GM19468 (cell line): ENCODE results near the gene TRIM38.
"Not testable (repeated sequence)": the region's sequence is repeated elsewhere in the genome, so short reads cannot be mapped to it uniquely, and the experiment has no call there.

Experiments
- ATAC-seq: cut with Tn5 transposase; IDR thresholded peaks from one replicate; pipeline ENCODE4 v1.9.1; 2021; ENCODE audit warnings: mild to moderate bottlenecking, moderate library complexity, moderate number of reproducible peaks; ENCODE audit not compliant: unreplicated experiment; ENCODE audit errors: extremely low read depth

The TRIM38 gene

DNA sequence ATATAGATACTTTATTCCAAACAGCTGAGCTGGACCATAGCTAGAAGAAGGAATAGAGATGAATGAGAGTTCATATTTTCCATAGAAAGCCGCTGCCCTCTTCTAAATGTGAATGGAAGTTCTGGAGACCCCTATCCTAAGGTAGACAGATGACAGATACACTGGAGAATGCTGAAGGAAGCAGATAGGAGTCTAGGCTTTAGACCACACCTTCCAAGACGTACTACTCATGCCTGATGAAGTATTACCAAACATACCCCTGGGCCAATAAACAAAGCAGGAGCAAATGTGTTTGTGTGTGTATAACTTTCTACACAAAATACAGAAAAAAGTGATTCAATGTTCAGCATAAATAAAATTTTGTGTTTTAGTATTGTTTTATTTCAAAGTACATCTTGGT is 23.0 kb upstream of the TRIM38 start:
- no peak for ATAC-seq

DNA sequence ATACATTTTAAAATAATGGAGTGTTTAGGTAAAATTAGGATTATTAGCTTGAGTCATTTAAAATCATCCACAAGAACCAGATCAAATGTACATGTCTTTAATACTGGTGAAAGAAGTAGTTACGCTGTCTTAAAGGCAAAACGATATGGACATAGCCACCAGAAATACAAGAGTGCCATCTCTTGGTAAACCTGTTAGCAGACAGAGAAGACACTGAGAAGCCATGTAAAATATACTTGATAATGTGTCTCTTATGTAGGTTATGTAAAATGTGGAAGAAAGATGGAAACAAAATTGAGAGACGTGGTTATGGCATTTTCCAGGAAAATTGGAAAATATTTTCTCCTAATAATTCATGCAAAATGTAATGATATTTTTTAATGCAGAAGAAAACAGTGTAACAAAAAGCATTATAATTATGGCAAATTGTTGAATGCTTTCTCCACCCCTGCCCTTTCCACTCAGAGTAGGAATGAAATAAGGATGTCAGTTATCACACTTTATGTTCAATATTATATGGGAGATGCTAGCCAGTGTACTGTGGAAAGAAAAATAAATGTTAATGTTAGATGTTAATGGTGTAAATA is 19.9 kb upstream of the TRIM38 start:
- ATAC-seq = no peak

DNA sequence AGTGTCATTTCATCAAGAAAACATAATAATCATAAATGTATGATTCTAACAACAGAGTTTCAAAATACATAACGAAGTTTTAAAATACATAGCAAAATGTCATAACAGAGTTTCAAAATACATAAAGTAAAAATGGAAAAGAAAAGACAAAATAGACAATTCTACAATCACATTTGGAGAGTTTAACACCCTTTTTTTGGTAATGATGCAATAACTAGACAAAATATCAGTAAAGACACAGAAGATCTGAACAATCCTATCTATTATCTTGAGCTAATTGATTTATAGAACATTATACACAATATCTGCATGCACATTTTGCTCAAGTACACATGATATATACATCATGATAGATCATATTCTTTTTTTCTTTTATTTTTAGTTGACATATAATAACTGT is 18.7 kb upstream of the TRIM38 start:
- no peak for ATAC-seq

DNA sequence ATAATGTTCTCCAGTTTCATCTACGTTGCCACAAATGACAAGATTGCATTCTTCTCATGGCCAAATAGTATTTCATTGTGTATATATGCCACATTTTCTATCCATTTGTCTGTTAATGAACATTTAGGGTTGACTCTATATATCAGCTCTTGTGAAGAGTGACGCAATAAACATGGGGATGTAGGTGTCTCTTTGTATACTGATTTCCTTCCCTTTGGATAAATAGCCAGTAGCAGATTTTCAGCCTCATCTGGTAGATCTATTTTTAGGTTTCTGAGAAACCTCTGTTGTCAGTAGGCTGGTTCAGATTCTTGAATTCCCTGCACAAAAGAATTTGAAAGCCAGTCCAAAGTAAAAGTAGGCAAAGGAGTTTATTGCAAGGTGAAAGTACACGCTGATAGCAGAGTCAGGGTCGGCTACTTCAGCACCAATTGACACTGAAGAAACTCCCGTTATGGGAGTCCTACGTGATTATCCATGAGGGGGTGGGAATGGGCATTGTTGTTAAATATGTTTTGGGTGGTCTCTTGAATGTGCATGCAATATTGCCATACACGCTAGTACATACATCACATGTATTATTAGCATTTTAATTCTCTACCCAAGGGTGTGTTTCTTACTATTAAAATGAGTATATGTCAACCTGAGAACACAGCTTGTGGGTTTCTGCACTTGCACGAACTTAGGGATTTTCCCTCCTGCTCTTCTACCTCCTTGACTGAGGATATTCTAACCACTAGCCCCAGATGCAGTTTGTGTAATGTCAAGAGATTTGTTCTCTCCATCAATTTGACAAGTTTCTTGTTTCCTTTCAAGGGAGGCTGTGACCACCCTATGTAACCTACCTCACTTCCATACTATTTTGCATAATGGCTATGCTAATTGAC is 17.7 kb upstream of the TRIM38 start:
- ATAC-seq = peak; percentile 58

DNA sequence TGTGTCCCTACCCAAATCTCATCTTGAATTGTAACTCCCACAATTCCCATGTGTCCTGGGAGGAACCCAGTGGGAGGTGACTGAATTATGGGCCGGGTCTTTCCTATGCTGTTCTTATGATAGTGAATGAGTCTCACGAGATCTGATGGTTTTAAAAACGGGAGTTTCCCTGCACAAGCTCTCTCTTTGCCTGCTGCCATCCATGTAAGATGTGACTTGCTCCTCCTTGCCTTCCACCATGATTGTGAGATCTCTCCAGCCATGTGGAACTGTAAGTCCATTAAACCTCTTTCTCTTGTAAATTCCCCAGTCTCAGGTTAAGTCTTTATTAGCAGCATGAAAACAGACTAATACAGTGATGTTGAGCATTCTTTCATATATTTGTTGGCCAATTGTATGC is 16.9 kb upstream of the TRIM38 start:
- not testable (repeated sequence) for ATAC-seq

DNA sequence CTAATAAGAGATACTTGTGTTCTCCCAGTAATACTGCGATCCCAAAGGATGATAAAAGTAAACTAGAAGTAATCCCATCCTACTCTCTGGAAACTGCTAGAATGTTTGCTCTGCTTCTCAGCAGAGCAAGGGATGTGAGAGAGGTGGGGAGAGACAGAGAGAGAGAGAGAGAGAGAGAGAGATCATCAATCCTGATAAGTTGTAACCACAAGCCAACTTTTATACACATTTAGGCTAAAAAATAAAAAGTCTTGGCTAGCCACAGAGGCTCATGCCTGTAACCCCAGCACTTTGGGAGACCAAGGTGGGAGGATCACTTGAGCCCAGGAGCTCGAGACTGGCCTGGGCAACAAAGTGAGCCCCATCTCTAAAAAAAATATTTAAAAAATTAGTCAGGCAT is 16.0 kb upstream of the TRIM38 start:
- ATAC-seq = no peak

DNA sequence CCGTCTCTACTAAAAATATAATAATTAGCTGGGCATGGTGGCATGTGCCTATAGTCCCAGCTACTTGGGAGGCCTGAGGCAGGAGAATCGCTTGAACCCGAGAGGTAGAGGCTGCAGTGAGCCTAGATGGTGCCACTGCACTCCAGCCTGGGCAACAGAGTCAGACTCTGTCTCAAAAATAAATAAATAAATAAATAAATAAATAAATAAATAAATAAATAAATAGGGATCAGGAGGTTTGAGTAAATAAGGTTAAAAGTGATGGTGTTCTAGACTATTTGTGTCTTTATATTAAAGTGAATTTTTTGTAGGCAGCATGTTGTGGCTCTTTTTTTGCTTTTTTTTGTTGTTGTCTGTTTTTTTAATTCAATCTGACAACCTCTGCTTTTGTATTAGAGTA is 15.1 kb upstream of the TRIM38 start:
- ATAC-seq = not testable (repeated sequence)

DNA sequence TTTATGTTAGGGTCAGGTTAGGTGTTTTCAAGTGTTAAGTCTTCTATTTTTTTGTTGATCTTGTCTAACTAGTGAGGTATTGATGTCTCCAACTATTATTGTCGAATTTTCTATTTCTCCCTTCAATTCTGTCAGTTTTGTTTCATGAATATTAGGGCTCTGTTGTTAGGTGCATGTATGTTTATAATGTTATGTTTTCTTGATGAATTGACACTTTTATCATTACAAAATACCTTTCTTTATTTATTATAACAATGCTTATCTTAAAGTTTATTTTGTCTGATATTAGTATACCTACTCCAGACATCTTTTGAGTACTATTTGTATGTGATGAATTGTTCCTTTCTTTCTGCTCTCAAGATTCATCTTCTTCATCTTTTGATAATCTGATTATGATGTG is 12.9 kb upstream of the TRIM38 start:
- ATAC-seq = no peak

DNA sequence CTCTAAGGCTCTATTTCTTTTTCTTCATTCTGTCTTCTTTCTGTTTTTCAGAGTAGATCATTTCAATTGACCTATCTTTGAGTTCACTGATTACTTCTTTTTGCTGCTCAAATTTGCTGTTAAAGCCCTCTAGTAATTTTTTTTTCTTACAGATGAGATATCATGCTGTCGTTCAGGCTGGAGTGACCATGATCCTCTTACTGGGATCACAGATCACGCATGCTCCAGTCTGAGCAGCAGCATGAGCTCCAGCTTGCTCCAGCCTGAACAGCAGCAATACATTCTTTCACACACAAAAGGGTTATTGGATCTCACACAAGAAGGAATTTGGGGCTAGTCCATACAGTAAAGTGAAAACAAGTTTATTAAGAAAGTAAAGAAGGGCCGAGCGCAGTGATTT is 12.3 kb upstream of the TRIM38 start:
- no peak for ATAC-seq

DNA sequence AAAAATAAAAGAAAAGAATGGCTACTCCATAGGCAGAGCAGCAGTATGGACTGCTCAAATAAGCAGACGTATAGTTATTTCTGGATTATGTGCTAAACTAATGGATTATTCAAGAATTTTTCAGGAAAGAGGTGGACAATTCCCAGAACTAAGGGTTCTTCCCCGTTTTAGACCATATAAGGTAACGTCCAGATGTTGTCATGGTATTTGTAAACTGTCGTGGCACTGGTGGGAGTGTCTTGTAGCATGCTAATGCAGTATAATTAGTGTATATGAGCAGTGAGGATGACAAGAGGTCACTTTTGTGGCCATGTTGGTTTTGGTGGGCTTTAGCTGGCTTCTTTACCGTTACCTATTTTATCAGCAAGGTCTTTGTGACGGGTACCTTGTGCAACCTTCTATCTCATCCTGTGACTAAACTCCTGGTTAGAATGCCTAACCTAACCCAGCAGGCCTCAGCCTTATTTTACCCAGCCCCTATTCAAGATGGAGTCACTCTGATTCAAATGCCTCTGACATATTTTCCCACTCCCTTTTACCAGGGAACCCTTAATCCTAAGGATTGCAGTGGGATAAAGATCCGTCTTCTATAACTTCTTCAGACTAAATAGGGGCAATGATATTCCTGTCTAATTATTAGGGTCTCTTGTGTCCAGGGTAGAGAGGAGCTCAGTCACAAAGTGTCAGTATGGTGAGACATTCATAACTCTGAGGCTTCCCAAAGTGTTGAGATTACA is 11.1 kb upstream of the TRIM38 start:
- no peak for ATAC-seq

DNA sequence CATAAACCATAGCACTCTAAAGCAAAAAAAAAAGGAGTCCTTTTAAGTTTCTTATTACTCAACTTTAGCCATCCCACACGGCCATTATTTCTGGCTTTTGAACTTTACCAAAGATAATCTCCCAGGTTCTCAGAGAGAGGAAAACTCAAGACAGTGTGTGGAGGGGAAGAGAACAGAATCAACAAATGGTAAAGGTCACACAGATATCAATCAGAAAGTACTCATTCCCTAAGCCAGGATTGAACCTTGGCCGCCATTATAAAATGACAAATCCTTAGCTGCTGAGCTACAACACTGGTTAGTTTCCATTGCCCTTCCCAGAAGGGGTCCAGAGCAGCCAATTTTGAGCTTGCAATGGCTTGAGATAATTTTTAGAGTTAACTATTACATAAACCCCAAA is 10.1 kb upstream of the TRIM38 start:
- ATAC-seq = no peak

DNA sequence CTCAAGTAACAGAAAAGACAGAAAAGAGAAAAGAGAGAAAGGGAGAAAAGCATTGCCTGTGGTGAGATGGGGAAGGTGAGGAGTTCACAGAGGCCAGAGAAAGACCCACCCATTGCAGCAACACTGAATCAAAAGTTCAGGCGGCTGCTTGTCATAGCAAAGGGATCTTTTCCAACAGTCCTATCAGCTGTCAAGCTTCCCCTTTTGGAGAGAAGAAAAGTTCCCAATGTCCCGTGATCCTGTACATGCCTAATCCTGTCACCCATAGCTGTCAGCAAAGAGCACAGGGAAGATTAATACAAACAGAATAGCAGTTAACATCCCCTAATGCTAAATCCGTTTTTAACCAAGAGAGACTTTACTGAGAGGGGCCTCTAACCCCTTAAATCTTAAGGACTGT is 8.9 kb upstream of the TRIM38 start:
- no peak for ATAC-seq

DNA sequence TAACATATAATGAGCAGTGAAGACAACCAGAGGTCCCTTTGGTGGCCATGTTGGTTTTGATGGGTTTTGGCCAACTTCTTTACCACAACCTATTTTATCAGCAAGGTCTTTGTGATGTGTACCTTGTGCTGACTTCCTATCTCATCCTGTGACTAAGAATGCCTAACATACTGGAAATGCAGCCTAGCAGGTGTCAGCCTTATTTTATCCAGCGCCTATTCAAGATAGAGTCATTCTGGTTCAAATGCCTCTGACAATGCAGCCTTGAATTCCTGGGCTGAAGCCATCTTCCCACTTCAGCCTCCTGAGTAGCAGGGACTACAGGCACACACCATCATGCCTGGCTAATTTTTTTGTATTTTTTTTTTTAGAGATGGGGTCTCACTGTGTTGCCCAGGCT is 7.8 kb upstream of the TRIM38 start:
- ATAC-seq = no peak

DNA sequence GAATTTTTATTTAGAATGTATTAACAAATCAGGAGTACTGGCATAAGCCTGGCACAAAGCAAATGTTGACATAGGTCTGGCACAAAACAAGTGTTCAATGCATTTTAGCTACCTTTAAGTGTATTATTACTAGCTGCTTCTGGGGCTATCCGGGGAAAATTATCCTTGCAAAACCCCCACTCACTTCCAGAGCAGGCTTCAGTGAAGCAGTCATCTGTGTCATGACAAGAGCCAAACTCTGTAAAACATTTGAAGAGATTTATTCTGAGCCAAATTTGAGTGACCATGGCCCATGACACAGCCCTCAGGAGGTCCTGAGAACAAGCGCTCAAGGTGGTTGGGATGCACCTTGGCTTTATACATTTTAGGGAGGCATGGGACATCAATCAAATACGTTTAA is 6.4 kb upstream of the TRIM38 start:
- ATAC-seq = no peak

DNA sequence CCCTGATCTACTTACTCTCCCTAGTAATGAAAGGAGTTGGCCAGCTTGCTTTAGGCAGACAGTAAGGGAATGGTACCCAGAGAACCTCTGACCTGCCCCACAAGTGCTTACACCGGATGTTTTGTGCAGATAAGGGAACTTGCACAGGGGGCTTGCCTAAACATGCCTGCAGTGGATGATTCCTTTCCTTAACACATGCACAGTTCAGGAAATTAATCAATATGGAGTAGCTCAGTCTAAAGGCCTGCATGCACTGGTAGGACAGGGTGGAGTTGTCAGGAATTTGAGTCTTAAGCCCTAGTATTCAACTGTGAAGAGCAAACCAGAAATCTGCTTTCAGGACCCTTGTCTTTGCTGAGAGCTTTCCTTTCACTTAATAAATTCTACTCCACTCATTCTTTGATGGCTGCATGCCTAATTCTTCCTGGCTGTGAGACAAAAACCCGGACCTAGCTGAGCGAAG is 3.9 kb upstream of the TRIM38 start:
- ATAC-seq = no peak

DNA sequence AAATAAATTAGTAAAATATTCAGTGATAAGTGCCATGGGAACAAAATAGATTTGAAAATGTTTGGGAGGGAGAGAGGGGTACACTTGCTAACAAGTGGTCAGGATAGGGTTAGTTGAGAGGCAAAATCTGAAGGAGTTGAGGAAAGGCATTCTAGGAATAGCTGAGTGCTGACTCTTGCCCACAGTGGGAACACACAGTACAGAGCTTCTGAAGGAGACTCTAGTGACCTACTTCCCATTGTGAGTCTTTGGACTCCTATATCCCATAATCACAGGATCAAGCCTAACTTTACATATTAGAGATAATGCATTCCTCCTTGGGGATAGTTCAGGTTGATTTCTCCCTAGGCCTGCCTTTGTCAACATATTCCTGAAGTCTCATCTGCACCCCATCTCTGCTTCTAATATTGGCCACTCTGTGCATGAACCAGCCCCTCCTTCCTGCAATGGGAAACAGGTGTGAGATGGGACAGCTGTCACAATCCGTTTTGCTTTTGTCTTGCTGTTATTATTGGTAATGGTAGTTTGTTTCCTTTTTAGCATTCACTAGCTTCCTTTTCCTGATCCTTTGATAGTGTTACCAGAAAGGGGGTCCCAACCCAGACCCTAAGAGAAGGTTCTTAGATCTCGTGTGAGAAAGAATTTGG is 2.6 kb upstream of the TRIM38 start:
- ATAC-seq = no peak

DNA sequence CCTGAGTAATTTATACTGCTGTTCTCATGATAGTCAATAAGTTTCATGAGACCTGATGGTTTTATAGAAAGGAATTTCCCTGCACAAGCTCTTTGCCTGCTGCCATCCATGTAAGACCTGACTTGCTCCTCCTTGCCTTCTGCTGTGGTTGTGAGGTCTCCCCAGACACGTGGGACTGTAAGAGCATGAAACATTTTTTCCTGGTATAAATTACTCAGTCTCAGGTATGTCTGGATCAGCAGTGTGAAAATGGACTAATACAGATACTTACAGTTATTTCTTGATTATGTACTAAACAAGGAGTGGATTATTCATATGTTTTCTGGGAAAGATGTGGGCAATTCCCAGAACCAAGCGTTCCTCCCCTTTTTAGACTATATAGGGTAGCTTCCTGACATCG is 1.9 kb upstream of the TRIM38 start:
- ATAC-seq = no peak

DNA sequence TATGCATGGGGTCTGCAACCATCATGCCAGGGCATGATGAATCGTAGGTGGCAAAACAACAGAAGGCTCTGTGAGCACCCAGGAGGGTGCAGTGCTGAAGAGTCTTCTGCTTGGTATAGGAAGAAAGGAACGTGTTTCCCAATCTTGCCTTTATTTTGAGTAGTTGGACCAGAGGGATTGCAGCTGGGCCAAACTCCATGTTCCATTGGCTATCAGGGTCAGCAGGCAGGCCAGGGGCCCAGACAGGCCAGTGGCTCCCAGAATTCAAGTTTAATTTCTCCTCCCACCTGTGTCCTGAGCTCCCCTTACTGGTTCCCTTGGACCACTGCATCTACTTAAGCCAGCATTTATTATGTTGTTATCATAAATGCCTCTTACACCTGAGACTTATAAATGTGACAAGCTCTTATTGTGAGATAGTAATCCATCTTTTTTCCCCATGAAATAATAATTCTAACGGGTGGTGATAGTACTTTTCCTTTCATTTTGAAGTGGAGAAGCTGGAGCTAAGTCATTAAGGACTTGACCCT is 918 bp upstream of the TRIM38 start:
- ATAC-seq = no peak

DNA sequence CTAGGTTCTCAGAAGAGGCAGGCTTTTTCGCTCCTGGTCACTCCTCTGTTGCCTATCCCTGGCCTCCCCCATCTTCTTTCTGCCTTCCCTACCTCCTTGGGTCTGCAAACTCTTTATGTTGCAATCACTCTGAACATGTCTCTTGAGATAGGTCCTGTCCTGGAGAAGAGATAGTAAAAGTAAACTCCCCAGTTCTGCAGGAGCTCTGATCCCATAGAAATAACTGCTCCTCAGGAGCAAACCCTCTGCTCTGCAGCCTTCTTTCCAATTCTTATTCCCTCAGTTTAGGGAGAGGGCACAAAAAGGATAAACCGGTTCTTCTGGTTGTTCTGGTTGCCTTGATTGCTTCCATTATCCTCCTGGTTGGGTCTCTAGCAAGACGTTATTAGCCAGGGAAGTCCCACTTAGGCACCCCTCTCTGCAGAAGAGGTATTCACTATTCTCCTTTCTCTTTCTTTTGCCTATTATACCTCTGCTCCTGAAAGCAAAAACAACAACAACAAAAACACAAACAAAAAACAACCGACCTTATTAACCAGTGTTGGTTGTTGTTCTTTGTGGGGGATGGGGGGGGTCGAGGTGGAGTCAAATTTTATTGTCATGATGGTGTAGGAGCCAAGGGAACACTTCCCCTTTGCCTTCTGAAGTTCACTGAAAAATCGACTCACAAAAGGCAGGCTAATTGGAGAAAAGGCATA is 973 bp downstream of the TRIM38 start:
- ATAC-seq = no peak

DNA sequence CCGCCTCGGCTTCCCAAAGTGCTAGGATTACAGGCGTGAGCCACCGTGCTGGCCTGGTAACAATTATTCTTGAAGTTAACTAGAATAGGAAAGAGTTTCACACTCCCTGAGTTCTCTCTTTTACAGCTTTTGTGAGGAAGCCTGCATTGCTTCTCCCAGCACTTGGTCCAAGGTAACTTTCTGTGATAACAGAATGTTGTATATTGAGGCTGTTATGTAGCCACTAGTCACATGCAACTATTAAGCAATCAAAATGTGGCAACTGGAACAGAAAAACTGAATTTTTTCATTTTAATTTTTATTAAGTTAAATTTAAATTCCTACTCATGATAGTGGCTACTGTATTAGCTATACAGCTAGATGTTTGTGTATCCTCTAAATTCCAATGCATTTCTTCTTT is 2.5 kb downstream of the TRIM38 start:
- no peak for ATAC-seq
